HepG2 (cell line): ENCODE results near the gene WDR81. TPM values are rescaled to one million over a fixed set of nuclear protein-coding genes. Genes with fewer than 3 reads are reported as not detected.

Source experiments
- ATM ChIP-seq: fragments of 450-650 bp; IDR thresholded peaks from 2 replicates; pipeline ENCODE4 v1.7.1; 2017; ENCODE audit warnings: mild to moderate bottlenecking, borderline replicate concordance
- BCLAF1 ChIP-seq: fragments of 450-650 bp; IDR thresholded peaks from 2 replicates; pipeline ENCODE4 v1.6.1; 2017; ENCODE audit warnings: mild to moderate bottlenecking
- CBX1 ChIP-seq: IDR thresholded peaks from one replicate; pipeline ENCODE4 v1.6.1; 2016; ENCODE audit warnings: antibody characterized with exemption, low read depth
- CEBPG ChIP-seq: IDR thresholded peaks from 2 replicates; pipeline ENCODE4 v1.6.1; 2016
- FOXO4 ChIP-seq: sonication (generic); formaldehyde crosslinking; conservative IDR thresholded peaks from 2 replicates; pipeline ENCODE4 v1.8.1; 2023; ENCODE audit warnings: missing genetic modification reagents
- IRF1 ChIP-seq: sonication (generic); formaldehyde crosslinking; IDR thresholded peaks from 2 replicates; pipeline ENCODE4 v1.4.0; 2020; ENCODE audit warnings: low read depth, mild to moderate bottlenecking, missing genetic modification reagents
- KAT2B ChIP-seq: fragments of 150-350 bp; IDR thresholded peaks from 2 replicates; pipeline ENCODE4 v1.6.1; 2014; ENCODE audit warnings: low read depth, low read length, borderline replicate concordance
- KLF12 ChIP-seq: sonication (generic); formaldehyde crosslinking; IDR thresholded peaks from 2 replicates; pipeline ENCODE4 v1.4.0; 2020; ENCODE audit warnings: missing genetic modification reagents, borderline replicate concordance
- MBD4 ChIP-seq: IDR thresholded peaks from 2 replicates; pipeline ENCODE4 v1.6.1; 2012; ENCODE audit warnings: low read length, inconsistent platforms, borderline replicate concordance
- MEIS2 ChIP-seq: sonication (generic); formaldehyde crosslinking; IDR thresholded peaks from 2 replicates; pipeline ENCODE4 v1.9.0; 2021; ENCODE audit warnings: mild to moderate bottlenecking, missing genetic modification reagents
- MIER2 ChIP-seq: IDR thresholded peaks from 2 replicates; pipeline ENCODE4 v1.6.1; 2016; ENCODE audit warnings: missing biosample characterization, missing genetic modification reagents
- RBFOX2 ChIP-seq: fragments of 200-400 bp; formaldehyde crosslinking; IDR thresholded peaks from 2 replicates; pipeline ENCODE4 v1.6.1; 2017; ENCODE audit warnings: low read depth, mild to moderate bottlenecking, low read length
- ZBTB26 ChIP-seq: IDR thresholded peaks from 2 replicates; pipeline ENCODE4 v1.6.1; 2016; ENCODE audit warnings: missing compliant biosample characterization, missing genetic modification reagents, borderline replicate concordance
- ZBTB46 ChIP-seq: sonication (generic); formaldehyde crosslinking; IDR thresholded peaks from 2 replicates; pipeline ENCODE4 v1.4.0; 2020; ENCODE audit warnings: mild to moderate bottlenecking, missing genetic modification reagents, borderline replicate concordance
- ZFYVE20 ChIP-seq: sonication (generic); formaldehyde crosslinking; IDR thresholded peaks from 2 replicates; pipeline ENCODE4 v1.8.0; 2023; ENCODE audit warnings: low read depth, mild to moderate bottlenecking, moderate library complexity, missing genetic modification reagents, borderline replicate concordance
- ZKSCAN1 ChIP-seq: fragments of 150-350 bp; IDR thresholded peaks from 2 replicates; pipeline ENCODE4 v1.6.1; 2014; ENCODE audit warnings: low read length
- ZNF333 ChIP-seq: sonication (generic); formaldehyde crosslinking; IDR thresholded peaks from 2 replicates; pipeline ENCODE4 v1.4.0; 2020; ENCODE audit warnings: mild to moderate bottlenecking, missing genetic modification reagents, borderline replicate concordance
- ZNF337 ChIP-seq: sonication (generic); formaldehyde crosslinking; IDR thresholded peaks from 2 replicates; pipeline ENCODE4 v1.5.1; 2020; ENCODE audit warnings: missing genetic modification reagents, low read depth, mild to moderate bottlenecking, borderline replicate concordance
- ZNF33A ChIP-seq: sonication (generic); formaldehyde crosslinking; IDR thresholded peaks from 2 replicates; pipeline ENCODE4 v1.5.1; 2020; ENCODE audit warnings: missing genetic modification reagents, mild to moderate bottlenecking, moderate library complexity, borderline replicate concordance
- ZNF713 ChIP-seq: sonication (generic); formaldehyde crosslinking; IDR thresholded peaks from 2 replicates; pipeline ENCODE4 v1.4.0; 2020; ENCODE audit warnings: mild to moderate bottlenecking, missing genetic modification reagents
- polyA plus RNA-seq, 8 experiments: library from polyadenylated mRNA; depleted of rRNA in 3 of 8; stranded (reverse) in 7 of 8; unstranded in 1 of 8; fragments of >200 nt; fragmentation: Illumina TruSeq in 4 of 8; extraction: Trizol in 4 of 8; gene quantifications; 2 replicates each; pipeline versions ENCODE4 v1.2.1 to v1.2.3, GENCODE V29; 2011 to 2016; ENCODE audit warnings: low read depth in 4 of 8, missing spikeins in 1 of 8, mixed read lengths in 1 of 8; ENCODE audit not compliant: insufficient read depth in 1 of 8
- total RNA-seq, 5 experiments: library from RNA; depleted of rRNA; stranded (reverse); fragments of >200 nt; fragmentation: Illumina TruSeq; extraction: Trizol; gene quantifications; 2 replicates each; pipeline ENCODE4 v1.2.3, GENCODE V29; 2016; ENCODE audit warnings: low read depth in 1 of 5

Gene WDR81
- total and polyA plus RNA-seq, 2 of the 13 experiments (the other 11 are each of a cell fraction or from before 2014, with no cell fraction given): 9.1 to 16.7 TPM

- no peak for TF ChIP-seq ZBTB26 (CRISPR knock-in tag)
- peak; percentile 45 for TF ChIP-seq MEIS2 (CRISPR knock-in tag)
- no peak for TF ChIP-seq ZFYVE20
- peak; percentile 79 for TF ChIP-seq CBX1
- TF ChIP-seq KAT2B: no peak
- no peak for TF ChIP-seq ZNF333 (CRISPR knock-in tag)
- no peak for TF ChIP-seq ZKSCAN1
- TF ChIP-seq IRF1: no peak
- TF ChIP-seq CEBPG: no peak
- TF ChIP-seq MBD4: no peak
- peak; percentile 61; the same call in 1 of the 2 replicates for TF ChIP-seq KLF12 (CRISPR knock-in tag)
- no peak for TF ChIP-seq ZBTB46
- no peak for TF ChIP-seq ZNF713
- TF ChIP-seq FOXO4 (CRISPR knock-in tag): no peak
- TF ChIP-seq ZNF33A (CRISPR knock-in tag): no peak
- no peak for TF ChIP-seq ZNF337 (CRISPR knock-in tag)
- TF ChIP-seq MIER2: no peak
- TF ChIP-seq BCLAF1: no peak
- TF ChIP-seq RBFOX2: peak; percentile 95
- TF ChIP-seq ATM: no peak
Measured at GRCh38 chr17:1716076-1716911, 8.2 kb upstream of the WDR81 start (continued).
